ENCODE data around the gene THY1.
"Not testable (repeated sequence)": the region's sequence is repeated elsewhere in the genome, so short reads cannot be mapped to it uniquely, and the experiment has no call there.

DNA sequence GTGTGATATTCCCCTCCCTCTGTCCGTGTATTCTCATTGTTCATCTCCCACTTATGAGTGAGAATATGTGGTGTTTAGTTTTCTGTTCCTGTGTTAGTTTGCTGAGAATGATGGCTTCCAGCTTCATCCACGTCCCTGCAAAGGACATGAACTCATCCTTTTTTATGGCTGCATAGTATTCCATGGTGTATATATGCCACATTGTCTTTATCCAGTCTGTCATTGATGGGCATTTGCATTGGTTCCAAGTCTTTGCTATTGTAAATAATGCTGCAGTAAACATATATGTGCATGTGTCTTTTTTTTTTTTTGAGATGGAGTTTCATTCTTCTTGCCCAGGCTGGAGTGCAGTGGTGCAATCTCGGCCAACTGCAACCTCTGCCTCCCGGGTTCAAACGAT, 14.5 kb upstream of the THY1 start:
- TF ChIP-seq HDAC2 (IDR thresholded peaks at IDR 0.05); POLR2AphosphoS2 (IDR thresholded peaks at IDR 0.05; ENCODE audit: low read length); ZNF165 (CRISPR knock-in tag; IDR thresholded peaks at IDR 0.05; ENCODE audit: borderline replicate concordance); CBX3 (IDR thresholded peaks at IDR 0.05; ENCODE audit: borderline replicate concordance in 1 of 2, low read length in 2 of 2); POLR2A (conservative IDR thresholded peaks at IDR 0.05); POLR2AphosphoS5 (IDR thresholded peaks at IDR 0.05; ENCODE audit: control insufficient read depth, insufficient read depth, low read depth, low read length); SRSF3 (IDR thresholded peaks at IDR 0.05; ENCODE audit: insufficient read depth, low read length); ZFX (CRISPR knock-in tag; IDR thresholded peaks at IDR 0.05): not testable (repeated sequence)
- TF ChIP-seq, protein P1, sequence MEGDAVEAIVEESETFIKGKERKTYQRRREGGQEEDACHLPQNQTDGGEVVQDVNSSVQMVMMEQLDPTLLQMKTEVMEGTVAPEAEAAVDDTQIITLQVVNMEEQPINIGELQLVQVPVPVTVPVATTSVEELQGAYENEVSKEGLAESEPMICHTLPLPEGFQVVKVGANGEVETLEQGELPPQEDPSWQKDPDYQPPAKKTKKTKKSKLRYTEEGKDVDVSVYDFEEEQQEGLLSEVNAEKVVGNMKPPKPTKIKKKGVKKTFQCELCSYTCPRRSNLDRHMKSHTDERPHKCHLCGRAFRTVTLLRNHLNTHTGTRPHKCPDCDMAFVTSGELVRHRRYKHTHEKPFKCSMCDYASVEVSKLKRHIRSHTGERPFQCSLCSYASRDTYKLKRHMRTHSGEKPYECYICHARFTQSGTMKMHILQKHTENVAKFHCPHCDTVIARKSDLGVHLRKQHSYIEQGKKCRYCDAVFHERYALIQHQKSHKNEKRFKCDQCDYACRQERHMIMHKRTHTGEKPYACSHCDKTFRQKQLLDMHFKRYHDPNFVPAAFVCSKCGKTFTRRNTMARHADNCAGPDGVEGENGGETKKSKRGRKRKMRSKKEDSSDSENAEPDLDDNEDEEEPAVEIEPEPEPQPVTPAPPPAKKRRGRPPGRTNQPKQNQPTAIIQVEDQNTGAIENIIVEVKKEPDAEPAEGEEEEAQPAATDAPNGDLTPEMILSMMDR (IDR thresholded peaks at IDR 0.05 in 2 of 3, conservative IDR thresholded peaks at IDR 0.05 in 1 of 3; ENCODE audit: insufficient read depth in 2 of 3, low read depth in 1 of 3, low read length in 3 of 3) = not testable (repeated sequence)
- TF ChIP-seq, protein P2, sequence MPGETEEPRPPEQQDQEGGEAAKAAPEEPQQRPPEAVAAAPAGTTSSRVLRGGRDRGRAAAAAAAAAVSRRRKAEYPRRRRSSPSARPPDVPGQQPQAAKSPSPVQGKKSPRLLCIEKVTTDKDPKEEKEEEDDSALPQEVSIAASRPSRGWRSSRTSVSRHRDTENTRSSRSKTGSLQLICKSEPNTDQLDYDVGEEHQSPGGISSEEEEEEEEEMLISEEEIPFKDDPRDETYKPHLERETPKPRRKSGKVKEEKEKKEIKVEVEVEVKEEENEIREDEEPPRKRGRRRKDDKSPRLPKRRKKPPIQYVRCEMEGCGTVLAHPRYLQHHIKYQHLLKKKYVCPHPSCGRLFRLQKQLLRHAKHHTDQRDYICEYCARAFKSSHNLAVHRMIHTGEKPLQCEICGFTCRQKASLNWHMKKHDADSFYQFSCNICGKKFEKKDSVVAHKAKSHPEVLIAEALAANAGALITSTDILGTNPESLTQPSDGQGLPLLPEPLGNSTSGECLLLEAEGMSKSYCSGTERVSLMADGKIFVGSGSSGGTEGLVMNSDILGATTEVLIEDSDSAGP (CRISPR knock-in tag; IDR thresholded peaks at IDR 0.05) = not testable (repeated sequence)
